Esophagus (tissue), 2 donors: ENCODE results near the gene TNFRSF4. TPM values are rescaled to one million over a fixed set of nuclear protein-coding genes. Genes with fewer than 3 reads are reported as not detected.

Source experiments
- H3K27ac ChIP-seq, 2 donors: one replicate each; pipeline ENCODE4 v1.5.1; 2013; ENCODE audit warnings: low read depth in 2 of 2, mild to moderate bottlenecking in 2 of 2, inconsistent platforms in 1 of 2, low read length in 1 of 2, moderate library complexity in 1 of 2
- H3K27me3 ChIP-seq, 2 donors: one replicate each; pipeline ENCODE4 v1.6.1; 2013; ENCODE audit warnings: low read length in 2 of 2, control low read depth in 1 of 2, mild to moderate bottlenecking in 1 of 2; ENCODE audit not compliant: insufficient read depth in 2 of 2, control insufficient read depth in 1 of 2
- H3K36me3 ChIP-seq, 2 donors: one replicate each; pipeline ENCODE4 v1.6.1; 2013; ENCODE audit warnings: low read length in 1 of 2; ENCODE audit not compliant: control insufficient read depth in 2 of 2, insufficient read depth in 2 of 2
- H3K4me1 ChIP-seq, 2 donors: one replicate each; pipeline ENCODE4 v1.6.1; 2013; ENCODE audit warnings: low read length in 1 of 2; ENCODE audit not compliant: control insufficient read depth in 2 of 2, insufficient read depth in 2 of 2
- H3K4me3 ChIP-seq, 2 donors: one replicate each; pipeline ENCODE4 v1.5.1; 2013; ENCODE audit warnings: low read length in 2 of 2, mild to moderate bottlenecking in 2 of 2, low read depth in 1 of 2, moderate library complexity in 1 of 2
- H3K9me3 ChIP-seq, 2 donors: one replicate each; pipeline ENCODE4 v1.6.1; 2013; ENCODE audit warnings: mild to moderate bottlenecking in 2 of 2, low read depth in 1 of 2, low read length in 1 of 2, moderate library complexity in 1 of 2; ENCODE audit not compliant: control insufficient read depth in 2 of 2, insufficient read depth in 1 of 2
- WGBS, 2 donors: extraction: QIAGEN DNeasy Blood & Tissue Kit; methylation state at CpG; one replicate each; pipeline ENCODE4 v1.1.7; 2013; 5-methylcytosine and 5-hydroxymethylcytosine counted together
- polyA plus RNA-seq, 2 donors: library from polyadenylated mRNA; stranded (reverse); fragments of 200-250 nt; gene quantifications; one replicate each; pipeline ENCODE4 v1.2.3, GENCODE V29; 2013
- donor health status: healthy with polysubstance abuse.
- donor health status: Bipolar disorder and iron deficiency.

TNFRSF4 gene
- polyA plus RNA-seq, 2 donors: 0.73 to 1.1 TPM

- Histone ChIP-seq H3K27ac (no peak overlapping the region), H3K4me1 (peaks cover 4 to 15% of the 10 kb centered on the region in 2 donors), H3K27me3 (no peaks in the 10 kb centered on the region), H3K9me3 (no peaks in the 10 kb centered on the region), H3K36me3 (peaks cover 0 to 19% of the 10 kb centered on the region in 2 donors), H3K4me3 (no peak overlapping the region)
- 51 to 57% methylated on average over 24 to 26 of the region's 26 CpGs for WGBS, 2 donors
These were observed 43.5 kb downstream of the TNFRSF4 start for GRCh38 chr1:1170215-1171091.

- H3K27me3 ChIP-seq: no peaks in the 10 kb centered on the region
These were observed 44.3 kb downstream of the TNFRSF4 start for GRCh38 chr1:1169429-1170214.

GRCh38 chr1:1168451-1169411 lies 45.2 kb downstream of the TNFRSF4 start:
- H3K4me1 ChIP-seq: peaks cover 4 to 15% of the 10 kb centered on the region in 2 donors
- H3K27ac ChIP-seq: no peak overlapping the region
- H3K9me3 ChIP-seq: no peaks in the 10 kb centered on the region
- WGBS, 2 donors: 80 to 81% methylated on average over 32 to 37 of the region's 37 CpGs
- no peaks in the 10 kb centered on the region for H3K27me3 ChIP-seq
- H3K4me3 ChIP-seq: no peak overlapping the region
- H3K36me3 ChIP-seq: peaks cover 0 to 19% of the 10 kb centered on the region in 2 donors

More at GRCh38 chr1:1169429-1170214, 44.3 kb downstream of the TNFRSF4 start:
- Histone ChIP-seq H3K4me1 (peaks cover 4 to 15% of the 10 kb centered on the region in 2 donors), H3K36me3 (peaks cover 0 to 20% of the 10 kb centered on the region in 2 donors), H3K27ac (no peak overlapping the region), H3K9me3 (no peaks in the 10 kb centered on the region), H3K4me3 (no peak overlapping the region)
- WGBS, 2 donors: 68 to 76% methylated on average over 28 to 32 of the region's 32 CpGs

GRCh38 chr1:1167841-1168450 lies 46.0 kb downstream of the TNFRSF4 start:
- H3K4me1 ChIP-seq: peaks cover 4 to 15% of the 10 kb centered on the region in 2 donors
- H3K9me3 ChIP-seq: no peaks in the 10 kb centered on the region
- WGBS, 2 donors: 79 to 86% methylated on average over 30 to 36 of the region's 36 CpGs
- peaks cover 0 to 19% of the 10 kb centered on the region in 2 donors for H3K36me3 ChIP-seq
- H3K27me3 ChIP-seq: no peaks in the 10 kb centered on the region
- no peak overlapping the region for H3K27ac ChIP-seq
- no peak overlapping the region for H3K4me3 ChIP-seq

GRCh38 chr1:1167398-1167821 lies 46.5 kb downstream of the TNFRSF4 start:
- no peak overlapping the region for H3K27ac ChIP-seq
- no peaks in the 10 kb centered on the region for H3K9me3 ChIP-seq
- peaks cover 0 to 19% of the 10 kb centered on the region in 2 donors for H3K36me3 ChIP-seq
- peak overlapping the region; percentile 23 to 65 for H3K4me3 ChIP-seq
- WGBS, 2 donors: 57 to 61% methylated on average over 20 of the region's 20 CpGs
- H3K4me1 ChIP-seq: peaks cover 4 to 15% of the 10 kb centered on the region in 2 donors
- no peaks in the 10 kb centered on the region for H3K27me3 ChIP-seq

- Histone ChIP-seq H3K9me3 (no peaks in the 10 kb centered on the region), H3K27me3 (no peaks in the 10 kb centered on the region), H3K36me3 (peaks cover 0 to 19% of the 10 kb centered on the region in 2 donors), H3K4me3 (peak overlapping the region; percentile 23 to 65), H3K4me1 (peaks cover 4 to 18% of the 10 kb centered on the region in 2 donors), H3K27ac (no peak overlapping the region)
- WGBS, 2 donors: 50 to 61% methylated on average over 27 to 44 of the region's 44 CpGs
These were observed 47.1 kb downstream of the TNFRSF4 start for GRCh38 chr1:1166642-1167397.

- Histone ChIP-seq H3K4me1 (peaks cover 4 to 19% of the 10 kb centered on the region in 2 donors), H3K4me3 (peak overlapping the region; percentile 65 to 84), H3K27me3 (no peaks in the 10 kb centered on the region), H3K9me3 (no peaks in the 10 kb centered on the region), H3K36me3 (peaks cover 0 to 19% of the 10 kb centered on the region in 2 donors), H3K27ac (peak overlapping the region; percentile 7 to 65)
- WGBS, 2 donors: 31 to 42% methylated on average over 19 to 23 of the region's 23 CpGs
These were observed 48.0 kb downstream of the TNFRSF4 start for GRCh38 chr1:1165900-1166421.

- no peaks in the 10 kb centered on the region for H3K9me3 ChIP-seq
- peaks cover 4 to 19% of the 10 kb centered on the region in 2 donors for H3K4me1 ChIP-seq
- H3K27ac ChIP-seq: peak overlapping the region; percentile 95 to 97
- 37 to 48% methylated on average over 12 of the region's 12 CpGs for WGBS, 2 donors
- H3K36me3 ChIP-seq: peaks cover 0 to 19% of the 10 kb centered on the region in 2 donors
- H3K27me3 ChIP-seq: no peaks in the 10 kb centered on the region
- peak overlapping the region; percentile 65 to 84 for H3K4me3 ChIP-seq
These were observed 48.5 kb downstream of the TNFRSF4 start for GRCh38 chr1:1165485-1165884.
